ENCODE data around the gene RHOBTB1.

DNA sequence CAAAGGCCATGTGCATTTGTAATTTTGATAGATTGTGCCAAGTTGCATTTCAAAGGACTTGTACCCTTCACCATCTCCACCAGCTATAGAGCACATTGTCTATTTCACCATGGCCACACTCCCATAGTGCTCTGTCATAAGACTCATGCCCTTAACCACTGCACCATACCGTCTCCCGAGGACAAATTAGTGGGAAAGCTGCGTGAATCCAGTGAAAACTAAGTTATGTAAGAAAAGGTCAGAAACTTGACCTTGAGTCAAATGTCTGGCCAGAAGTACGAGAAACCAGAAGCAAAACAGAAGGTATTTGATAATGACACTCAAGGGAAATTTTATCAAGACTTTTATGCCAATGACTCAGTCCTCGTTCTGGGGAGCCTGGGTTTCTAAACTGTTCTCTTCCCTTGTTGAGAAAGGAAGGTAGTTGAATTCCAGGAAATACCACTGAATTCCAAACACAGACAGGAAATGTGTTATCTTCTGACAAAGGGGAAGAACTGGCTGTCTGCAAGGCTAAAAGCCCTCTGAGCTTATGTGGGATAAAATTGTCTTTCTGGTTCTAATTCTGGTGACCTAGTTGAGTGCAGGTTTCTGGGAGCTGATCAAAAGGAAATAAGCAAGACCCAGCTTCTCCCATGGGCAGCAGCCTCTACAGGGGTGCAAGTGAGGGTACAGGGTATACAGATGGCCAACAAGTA is 116.0 kb downstream of the RHOBTB1 start:
- TF ChIP-seq EP300 (IDR thresholded peaks at IDR 0.05; ENCODE audit: borderline replicate concordance) (no peak), RAD21 (IDR thresholded peaks at IDR 0.05; ENCODE audit: low read depth) (no peak), YY1 (IDR thresholded peaks at IDR 0.05; ENCODE audit: low read depth) (no peak), CEBPB (IDR thresholded peaks at IDR 0.05) (no peak), CREB1 (IDR thresholded peaks at IDR 0.05; ENCODE audit: low read depth) (no peak), TCF12 (IDR thresholded peaks at IDR 0.05; ENCODE audit: low read depth) (no peak), EGR1 (IDR thresholded peaks at IDR 0.05) (no peak), TAF1 (IDR thresholded peaks at IDR 0.05; ENCODE audit: low read depth) (no peak), FOXM1 (IDR thresholded peaks at IDR 0.05; ENCODE audit: borderline replicate concordance, low read depth) (no peak)
- TF ChIP-seq, protein P1, sequence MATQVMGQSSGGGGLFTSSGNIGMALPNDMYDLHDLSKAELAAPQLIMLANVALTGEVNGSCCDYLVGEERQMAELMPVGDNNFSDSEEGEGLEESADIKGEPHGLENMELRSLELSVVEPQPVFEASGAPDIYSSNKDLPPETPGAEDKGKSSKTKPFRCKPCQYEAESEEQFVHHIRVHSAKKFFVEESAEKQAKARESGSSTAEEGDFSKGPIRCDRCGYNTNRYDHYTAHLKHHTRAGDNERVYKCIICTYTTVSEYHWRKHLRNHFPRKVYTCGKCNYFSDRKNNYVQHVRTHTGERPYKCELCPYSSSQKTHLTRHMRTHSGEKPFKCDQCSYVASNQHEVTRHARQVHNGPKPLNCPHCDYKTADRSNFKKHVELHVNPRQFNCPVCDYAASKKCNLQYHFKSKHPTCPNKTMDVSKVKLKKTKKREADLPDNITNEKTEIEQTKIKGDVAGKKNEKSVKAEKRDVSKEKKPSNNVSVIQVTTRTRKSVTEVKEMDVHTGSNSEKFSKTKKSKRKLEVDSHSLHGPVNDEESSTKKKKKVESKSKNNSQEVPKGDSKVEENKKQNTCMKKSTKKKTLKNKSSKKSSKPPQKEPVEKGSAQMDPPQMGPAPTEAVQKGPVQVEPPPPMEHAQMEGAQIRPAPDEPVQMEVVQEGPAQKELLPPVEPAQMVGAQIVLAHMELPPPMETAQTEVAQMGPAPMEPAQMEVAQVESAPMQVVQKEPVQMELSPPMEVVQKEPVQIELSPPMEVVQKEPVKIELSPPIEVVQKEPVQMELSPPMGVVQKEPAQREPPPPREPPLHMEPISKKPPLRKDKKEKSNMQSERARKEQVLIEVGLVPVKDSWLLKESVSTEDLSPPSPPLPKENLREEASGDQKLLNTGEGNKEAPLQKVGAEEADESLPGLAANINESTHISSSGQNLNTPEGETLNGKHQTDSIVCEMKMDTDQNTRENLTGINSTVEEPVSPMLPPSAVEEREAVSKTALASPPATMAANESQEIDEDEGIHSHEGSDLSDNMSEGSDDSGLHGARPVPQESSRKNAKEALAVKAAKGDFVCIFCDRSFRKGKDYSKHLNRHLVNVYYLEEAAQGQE (IDR thresholded peaks at IDR 0.05; ENCODE audit: low read depth): no peak
- TF ChIP-seq, protein P2, sequence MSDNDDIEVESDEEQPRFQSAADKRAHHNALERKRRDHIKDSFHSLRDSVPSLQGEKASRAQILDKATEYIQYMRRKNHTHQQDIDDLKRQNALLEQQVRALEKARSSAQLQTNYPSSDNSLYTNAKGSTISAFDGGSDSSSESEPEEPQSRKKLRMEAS (IDR thresholded peaks at IDR 0.05): no peak

All from Ishikawa (cell line).